KOPT-K1 (cell line): ENCODE measurements around the gene CYBA.

ENCODE experiments used
- H3K27ac ChIP-seq: fragments of 200-600 bp; sonication (generic); 2 replicates; pipeline ENCODE4 v1.5.1; 2016; ENCODE audit warnings: antibody characterized with exemption, mild to moderate bottlenecking, low read depth, low read length; ENCODE audit not compliant: poor library complexity, severe bottlenecking
- H3K36me3 ChIP-seq: fragments of 200-600 bp; sonication (generic); 2 replicates; pipeline ENCODE4 v1.5.1; 2017; ENCODE audit warnings: antibody characterized with exemption, mild to moderate bottlenecking, low read length, moderate library complexity; ENCODE audit not compliant: insufficient read depth
- H3K9me3 ChIP-seq: fragments of 200-600 bp; sonication (generic); 2 replicates; pipeline ENCODE4 v1.5.1; 2017; ENCODE audit warnings: antibody characterized with exemption, low read length, mild to moderate bottlenecking; ENCODE audit not compliant: insufficient read depth, poor library complexity, severe bottlenecking

Gene CYBA

GRCh38 chr16:88650749-88651275, at the start of gene CYBA:
TSS of gene CYBA (minus strand) at chr16:88651053. CDS start at chr16:88651013, 40 bp downstream.
- H3K9me3 ChIP-seq, result no peaks in the 10 kb centered on the region
- peaks cover 59% of the 10 kb centered on the region for H3K36me3 ChIP-seq
- peak within 1 kb of the TSS; percentile 82 for H3K27ac ChIP-seq

GRCh38 chr16:88700322-88700635, 49.4 kb upstream of the CYBA start:
- Histone ChIP-seq H3K36me3 (peaks cover 41% of the 10 kb centered on the region), H3K27ac (peak overlapping the region; percentile 90), H3K9me3 (no peaks in the 10 kb centered on the region)

- Histone ChIP-seq H3K27ac (no peak overlapping the region), H3K36me3 (peaks cover 41% of the 10 kb centered on the region), H3K9me3 (no peaks in the 10 kb centered on the region)
These were observed 48.3 kb upstream of the CYBA start for GRCh38 chr16:88699180-88699579.

GRCh38 chr16:88698646-88699045, 47.8 kb upstream of the CYBA start:
- H3K27ac ChIP-seq, result peak overlapping the region; percentile 17
- peaks cover 41% of the 10 kb centered on the region for H3K36me3 ChIP-seq
- H3K9me3 ChIP-seq, result no peaks in the 10 kb centered on the region

- Histone ChIP-seq H3K27ac (peak overlapping the region; percentile 17), H3K36me3 (peaks cover 41% of the 10 kb centered on the region), H3K9me3 (no peaks in the 10 kb centered on the region)
These were observed 47.2 kb upstream of the CYBA start for GRCh38 chr16:88697831-88698615.

- Histone ChIP-seq H3K36me3 (peaks cover 41% of the 10 kb centered on the region), H3K27ac (no peak overlapping the region), H3K9me3 (no peaks in the 10 kb centered on the region)
These were observed 46.4 kb upstream of the CYBA start for GRCh38 chr16:88697116-88697830.

GRCh38 chr16:88696441-88696840, 45.6 kb upstream of the CYBA start:
- Histone ChIP-seq H3K36me3 (peaks cover 41% of the 10 kb centered on the region), H3K9me3 (no peaks in the 10 kb centered on the region), H3K27ac (no peak overlapping the region)

GRCh38 chr16:88695753-88696152, 44.9 kb upstream of the CYBA start:
- H3K27ac ChIP-seq, result no peak overlapping the region
- H3K9me3 ChIP-seq, result no peaks in the 10 kb centered on the region
- peaks cover 41% of the 10 kb centered on the region for H3K36me3 ChIP-seq

- no peaks in the 10 kb centered on the region for H3K9me3 ChIP-seq
- H3K27ac ChIP-seq, result no peak overlapping the region
- H3K36me3 ChIP-seq, result peaks cover 41% of the 10 kb centered on the region
These were observed 44.4 kb upstream of the CYBA start for GRCh38 chr16:88695218-88695617.

GRCh38 chr16:88694221-88695087, 43.6 kb upstream of the CYBA start:
- Histone ChIP-seq H3K9me3 (no peaks in the 10 kb centered on the region), H3K36me3 (peaks cover 39% of the 10 kb centered on the region), H3K27ac (no peak overlapping the region)

GRCh38 chr16:88693420-88694177, 42.7 kb upstream of the CYBA start:
- H3K9me3 ChIP-seq, result no peaks in the 10 kb centered on the region
- peaks cover 30% of the 10 kb centered on the region for H3K36me3 ChIP-seq

GRCh38 chr16:88692861-88693260, 42.0 kb upstream of the CYBA start:
- no peaks in the 10 kb centered on the region for H3K9me3 ChIP-seq
- H3K27ac ChIP-seq, result peak overlapping the region; percentile 49
- peaks cover 23% of the 10 kb centered on the region for H3K36me3 ChIP-seq

More at GRCh38 chr16:88693420-88694177, 42.7 kb upstream of the CYBA start:
- peak overlapping the region; percentile 49 for H3K27ac ChIP-seq

- Histone ChIP-seq H3K36me3 (peaks cover 15% of the 10 kb centered on the region), H3K9me3 (no peaks in the 10 kb centered on the region), H3K27ac (peak overlapping the region; percentile 49)
These were observed 41.2 kb upstream of the CYBA start for GRCh38 chr16:88691924-88692560.
